SK-N-SH (cell line): Measurements from ENCODE around the gene BSG. TPM values are rescaled to one million over a fixed set of nuclear protein-coding genes. Genes with fewer than 3 reads are reported as not detected.
"Not testable (repeated sequence)": the region's sequence is repeated elsewhere in the genome, so short reads cannot be mapped to it uniquely, and the experiment has no call there.

Experiments
- CTCF ChIA-PET: fragments of 300-600, 350-600 bp; formaldehyde crosslinking; extraction: SDS; loops from one replicate; lab custom pipeline; 2021; lab: Yijun Ruan, JAX
- POLR2A ChIA-PET: fragments of 350-600 bp; sonication (Branson Sonifier 250); formaldehyde crosslinking; extraction: SDS; loops from one replicate; lab custom pipeline; 2020; ENCODE audit warnings: antibody characterized with exemption, inconsistent platforms; lab: Yijun Ruan, JAX
- DNase-seq: peaks from one replicate; pipeline ENCODE4 v3.0.0; 2012
- H2AFZ ChIP-seq: fragments of 200-600 bp; sonication (generic); 2 replicates; pipeline ENCODE4 v1.8.1; 2016; ENCODE audit warnings: antibody characterized with exemption, mild to moderate bottlenecking, low read depth
- H3F3A ChIP-seq: fragments of 200-600 bp; sonication (generic); replicated peaks from 2 replicates; pipeline ENCODE3; 2016; ENCODE audit warnings: antibody characterized with exemption, mild to moderate bottlenecking; ENCODE audit not compliant: insufficient read depth
- H3K27ac ChIP-seq, 2 experiments: fragments of 200-500 bp in 1 of 2; fragments of 200-600 bp in 1 of 2; sonication (Bioruptor generic) in 1 of 2; sonication (generic), shearing (Covaris generic) in 1 of 2; 2 replicates each; pipeline versions ENCODE4 v1.5.1 to v1.6.1; 2014 to 2016; ENCODE audit warnings: low read depth in 2 of 2, inconsistent platforms in 1 of 2, low read length in 1 of 2, mild to moderate bottlenecking in 1 of 2, mixed read lengths in 1 of 2
- H3K27me3 ChIP-seq: fragments of 200-600 bp; sonication (generic), shearing (Covaris generic); 2 replicates; pipeline ENCODE4 v1.6.1; 2016; ENCODE audit warnings: mixed run types; ENCODE audit not compliant: insufficient read depth
- H3K36me3 ChIP-seq, 2 experiments: fragments of 200-500 bp in 1 of 2; fragments of 200-600 bp in 1 of 2; sonication (Bioruptor generic) in 1 of 2; sonication (generic) in 1 of 2; replicated peaks in 1 of 2; 2 replicates each; pipeline versions ENCODE3 to v1.5.1; 2014 to 2016; ENCODE audit warnings: low read length in 1 of 2, mild to moderate bottlenecking in 1 of 2; ENCODE audit not compliant: insufficient read depth in 2 of 2, control insufficient read depth in 1 of 2
- H3K4me1 ChIP-seq, 2 experiments: fragments of 200-500 bp in 1 of 2; fragments of 200-600 bp in 1 of 2; sonication (Bioruptor generic) in 1 of 2; sonication (generic), shearing (Covaris generic) in 1 of 2; 2 replicates each; pipeline versions ENCODE4 v1.5.1 to v1.6.1; 2014 to 2016; ENCODE audit warnings: low read depth in 1 of 2, low read length in 1 of 2, mixed run types in 1 of 2; ENCODE audit not compliant: insufficient read depth in 2 of 2, control insufficient read depth in 1 of 2
- H3K4me2 ChIP-seq: fragments of 200-600 bp; sonication (generic), shearing (Covaris generic); 2 replicates; pipeline ENCODE4 v1.6.1; 2017; ENCODE audit warnings: mixed run types
- H3K4me3 ChIP-seq, 2 experiments: fragments of 200-500 bp in 1 of 2; fragments of 200-600 bp in 1 of 2; sonication (Bioruptor generic) in 1 of 2; sonication (generic), shearing (Covaris generic) in 1 of 2; 2 replicates each; pipeline versions ENCODE4 v1.5.1 to v1.8.1; 2014 to 2016; ENCODE audit warnings: low read depth in 2 of 2, inconsistent platforms in 1 of 2, low read length in 1 of 2, mild to moderate bottlenecking in 1 of 2, mixed read lengths in 1 of 2, moderate library complexity in 1 of 2
- H3K79me2 ChIP-seq: fragments of 200-600 bp; sonication (generic); 2 replicates; pipeline ENCODE4 v1.8.1; 2017; ENCODE audit warnings: mild to moderate bottlenecking; ENCODE audit not compliant: insufficient read depth
- H3K9ac ChIP-seq: fragments of 200-600 bp; sonication (generic); 2 replicates; pipeline ENCODE4 v1.6.1; 2017; ENCODE audit warnings: mixed run types
- H3K9me2 ChIP-seq: fragments of 200-600 bp; sonication (generic); 2 replicates; pipeline ENCODE4 v1.6.1; 2017; ENCODE audit warnings: mixed run types
- H3K9me3 ChIP-seq: fragments of 200-600 bp; sonication (generic); 2 replicates; pipeline ENCODE4 v1.6.1; 2017; ENCODE audit warnings: mixed run types, mild to moderate bottlenecking, moderate library complexity
- H4K20me1 ChIP-seq: fragments of 200-600 bp; sonication (generic); 2 replicates; pipeline ENCODE4 v1.6.1; 2017; ENCODE audit warnings: mild to moderate bottlenecking, mixed run types; ENCODE audit not compliant: insufficient read depth
- JUND ChIP-seq: IDR thresholded peaks from 2 replicates; pipeline ENCODE4 v1.4.0; 2012
- MXI1 ChIP-seq: IDR thresholded peaks from 2 replicates; pipeline ENCODE4 v1.6.1; 2012; ENCODE audit warnings: mild to moderate bottlenecking, low read depth, low read length, improper control_type of control experiment
- RAD21 ChIP-seq: IDR thresholded peaks from 2 replicates; pipeline ENCODE4 v1.6.1; 2012; ENCODE audit warnings: mild to moderate bottlenecking, low read length
- SMC3 ChIP-seq: IDR thresholded peaks from 2 replicates; pipeline ENCODE4 v1.6.1; 2012; ENCODE audit warnings: low read depth, low read length, improper control_type of control experiment
- USF2 ChIP-seq: fragments of 150-350 bp; IDR thresholded peaks from 2 replicates; pipeline ENCODE4 v1.6.1; 2017; ENCODE audit warnings: antibody characterized with exemption, low read length, low read depth, borderline replicate concordance
- WGBS: methylation state at CpG from one replicate; pipeline ENCODE4 v1.1.6; 2017; ENCODE audit warnings: low lambda C conversion rate; 5-methylcytosine and 5-hydroxymethylcytosine counted together
- polyA plus RNA-seq, 3 experiments: library from polyadenylated mRNA; depleted of rRNA; stranded (reverse); fragments of >200 nt; gene quantifications; 2 replicates each; pipeline ENCODE4 v1.2.3, GENCODE V29; 2012
- TF ChIP-seq, protein P1 (sequence below): fragments of 200-600 bp; sonication (generic); IDR thresholded peaks from 2 replicates; pipeline ENCODE4 v1.6.1; 2017; ENCODE audit warnings: antibody characterized with exemption, mild to moderate bottlenecking, moderate library complexity
- TF ChIP-seq, protein P2 (sequence below): IDR thresholded peaks from 2 replicates; pipeline ENCODE4 v1.4.0; 2012; ENCODE audit warnings: low read depth, borderline replicate concordance

Gene BSG
- polyA plus RNA-seq, 1 of the 3 experiments (the other 2 are of a cell fraction): 835 TPM

DNA sequence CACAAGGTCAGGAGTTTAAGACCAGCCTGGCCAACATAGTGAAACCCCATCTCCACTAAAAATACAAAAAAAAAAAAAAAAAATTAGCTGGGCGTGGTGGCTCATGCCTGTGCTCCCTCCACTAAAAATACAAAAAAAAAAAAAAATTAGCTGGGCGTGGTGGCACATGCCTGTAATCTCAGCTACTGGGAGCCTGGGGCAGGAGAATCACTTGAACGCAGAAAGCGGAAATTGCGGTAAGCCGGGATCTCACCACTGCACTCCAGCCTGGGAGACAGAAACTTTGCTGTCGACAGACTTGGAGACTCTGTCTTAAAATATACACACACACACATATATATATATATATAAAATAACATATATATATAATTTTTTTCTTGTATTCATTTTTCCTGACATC lies 54.2 kb downstream of the BSG start:
- 99% methylated on average over 7 of the region's 7 CpGs for WGBS
- CTCF ChIA-PET: interaction anchor here (1.5 to 2.2 kb wide), 2 partner anchors 20 to 61 kb away, joined by 3 to 10 read pairs; no protein-coding TSS in a partner anchor
- H2AFZ ChIP-seq, H3K9me3 ChIP-seq, H3K9me2 ChIP-seq, H3K4me2 ChIP-seq, H3F3A ChIP-seq, DNase-seq, H4K20me1 ChIP-seq, H3K9ac ChIP-seq, H3K27ac ChIP-seq, POLR2A ChIA-PET, H3K27me3 ChIP-seq, H3K4me3 ChIP-seq: not testable (repeated sequence)
- Histone ChIP-seq H3K36me3 (peaks cover 8 to 17% of the 10 kb centered on the region in 2 experiments), H3K79me2 (peaks cover 17% of the 10 kb centered on the region; the same call in 1 of the 2 replicates), H3K4me1 (peaks cover 0 to 13% of the 10 kb centered on the region in 2 experiments; a peak in 1 of 4 replicates)

GRCh38 chr19:628168-628567 lies 55.8 kb downstream of the BSG start:
- Histone ChIP-seq H4K20me1 (0 out of 2 replicates have a peak, but pooled peaks cover 7% of the 10 kb centered on the region), H3K9me3 (no peaks in the 10 kb centered on the region), H3K4me3 (no peak overlapping the region; a peak in 1 of 4 replicates), H3K4me2 (no peak overlapping the region), H3K9me2 (no peaks in the 10 kb centered on the region), H3K4me1 (peaks cover 0 to 16% of the 10 kb centered on the region in 2 experiments; a peak in 1 of 4 replicates), H3K9ac (no peak overlapping the region), H3K36me3 (peaks cover 7 to 8% of the 10 kb centered on the region in 2 experiments), H3K27me3 (no peaks in the 10 kb centered on the region), H3K79me2 (peaks cover 28% of the 10 kb centered on the region; the same call in 1 of the 2 replicates), H3K27ac (no peak overlapping the region), H3F3A (no peaks in the 10 kb centered on the region), H2AFZ (no peak overlapping the region)
- peak; percentile 76 for DNase-seq
- WGBS: 91% methylated on average over 10 of the region's 19 CpGs
- CTCF ChIA-PET: interaction anchor here (0.7 to 3.8 kb wide), 11 partner anchors 11 to 486 kb away, joined by 3 to 24 read pairs (median 4); no protein-coding TSS in a partner anchor
- TF ChIP-seq, protein P1, sequence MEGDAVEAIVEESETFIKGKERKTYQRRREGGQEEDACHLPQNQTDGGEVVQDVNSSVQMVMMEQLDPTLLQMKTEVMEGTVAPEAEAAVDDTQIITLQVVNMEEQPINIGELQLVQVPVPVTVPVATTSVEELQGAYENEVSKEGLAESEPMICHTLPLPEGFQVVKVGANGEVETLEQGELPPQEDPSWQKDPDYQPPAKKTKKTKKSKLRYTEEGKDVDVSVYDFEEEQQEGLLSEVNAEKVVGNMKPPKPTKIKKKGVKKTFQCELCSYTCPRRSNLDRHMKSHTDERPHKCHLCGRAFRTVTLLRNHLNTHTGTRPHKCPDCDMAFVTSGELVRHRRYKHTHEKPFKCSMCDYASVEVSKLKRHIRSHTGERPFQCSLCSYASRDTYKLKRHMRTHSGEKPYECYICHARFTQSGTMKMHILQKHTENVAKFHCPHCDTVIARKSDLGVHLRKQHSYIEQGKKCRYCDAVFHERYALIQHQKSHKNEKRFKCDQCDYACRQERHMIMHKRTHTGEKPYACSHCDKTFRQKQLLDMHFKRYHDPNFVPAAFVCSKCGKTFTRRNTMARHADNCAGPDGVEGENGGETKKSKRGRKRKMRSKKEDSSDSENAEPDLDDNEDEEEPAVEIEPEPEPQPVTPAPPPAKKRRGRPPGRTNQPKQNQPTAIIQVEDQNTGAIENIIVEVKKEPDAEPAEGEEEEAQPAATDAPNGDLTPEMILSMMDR: peak; percentile 54
- TF ChIP-seq JUND: no peak
- no peak for TF ChIP-seq MXI1
- TF ChIP-seq USF2: no peak
- TF ChIP-seq, protein P2, sequence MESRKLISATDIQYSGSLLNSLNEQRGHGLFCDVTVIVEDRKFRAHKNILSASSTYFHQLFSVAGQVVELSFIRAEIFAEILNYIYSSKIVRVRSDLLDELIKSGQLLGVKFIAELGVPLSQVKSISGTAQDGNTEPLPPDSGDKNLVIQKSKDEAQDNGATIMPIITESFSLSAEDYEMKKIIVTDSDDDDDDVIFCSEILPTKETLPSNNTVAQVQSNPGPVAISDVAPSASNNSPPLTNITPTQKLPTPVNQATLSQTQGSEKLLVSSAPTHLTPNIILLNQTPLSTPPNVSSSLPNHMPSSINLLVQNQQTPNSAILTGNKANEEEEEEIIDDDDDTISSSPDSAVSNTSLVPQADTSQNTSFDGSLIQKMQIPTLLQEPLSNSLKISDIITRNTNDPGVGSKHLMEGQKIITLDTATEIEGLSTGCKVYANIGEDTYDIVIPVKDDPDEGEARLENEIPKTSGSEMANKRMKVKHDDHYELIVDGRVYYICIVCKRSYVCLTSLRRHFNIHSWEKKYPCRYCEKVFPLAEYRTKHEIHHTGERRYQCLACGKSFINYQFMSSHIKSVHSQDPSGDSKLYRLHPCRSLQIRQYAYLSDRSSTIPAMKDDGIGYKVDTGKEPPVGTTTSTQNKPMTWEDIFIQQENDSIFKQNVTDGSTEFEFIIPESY: 0 out of 2 replicates have a peak, but pooled peaks have one; percentile 34
- peak; percentile 39 for TF ChIP-seq RAD21
- TF ChIP-seq SMC3: peak; percentile 22; the same call in 1 of the 2 replicates
- POLR2A ChIA-PET: no interaction called here

- H3F3A ChIP-seq, H4K20me1 ChIP-seq, H3K9me2 ChIP-seq, H3K27me3 ChIP-seq, H3K4me2 ChIP-seq, POLR2A ChIA-PET, H3K4me3 ChIP-seq, H3K9ac ChIP-seq, H2AFZ ChIP-seq, H3K9me3 ChIP-seq, H3K36me3 ChIP-seq: not testable (repeated sequence)
- WGBS: 83% methylated on average over 24 of the region's 25 CpGs
- Histone ChIP-seq H3K79me2 (peaks cover 34% of the 10 kb centered on the region), H3K27ac (peak overlapping the region in 1 of 2 experiments; percentile 56; a peak in 2 of 4 replicates), H3K4me1 (peaks cover 4 to 22% of the 10 kb centered on the region in 2 experiments; a peak in 3 of 4 replicates)
- peak; percentile 70 for DNase-seq
- CTCF ChIA-PET: interaction anchor here (1.0 to 3.8 kb wide), 8 partner anchors 12 to 484 kb away, joined by 3 to 24 read pairs (median 4); no protein-coding TSS in a partner anchor
Observed at GRCh38 chr19:629515-629914, 57.1 kb downstream of the BSG start.
